Raji (cell line): Measurements from ENCODE around the gene DBF4B.

ENCODE experiments used
- POLR2A ChIP-seq: IDR thresholded peaks from 2 replicates; pipeline ENCODE4 v1.6.1; 2011; ENCODE audit warnings: low read depth, low read length, control low read depth; ENCODE audit not compliant: insufficient read depth

Gene DBF4B

GRCh38 chr17:44752953-44753861 lies 44.7 kb downstream of the DBF4B start:
- no peak for TF ChIP-seq POLR2A

DNA sequence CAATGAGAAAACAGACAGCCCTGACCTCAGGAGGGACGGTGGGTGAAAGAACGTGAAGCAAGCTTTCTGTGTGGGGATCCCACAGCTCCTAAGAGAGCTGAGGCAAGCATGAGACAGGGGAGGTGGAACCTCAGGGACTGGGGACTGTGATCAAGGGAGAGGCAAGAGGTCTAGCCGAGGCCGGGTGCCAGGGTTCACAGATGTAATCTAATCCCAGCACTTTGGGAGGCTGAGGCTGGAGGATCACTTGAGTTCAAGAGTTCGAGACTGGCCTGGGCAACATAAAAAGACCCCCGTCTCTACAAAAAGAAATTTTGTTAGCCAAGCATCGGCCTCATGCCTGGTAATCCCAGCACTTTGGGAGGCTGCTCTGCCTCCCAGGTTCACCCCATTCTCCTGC lies 45.8 kb downstream of the DBF4B start:
- no peak for TF ChIP-seq POLR2A

- no peak for TF ChIP-seq POLR2A
Observed at GRCh38 chr17:44757045-44757917, 48.8 kb downstream of the DBF4B start.

DNA sequence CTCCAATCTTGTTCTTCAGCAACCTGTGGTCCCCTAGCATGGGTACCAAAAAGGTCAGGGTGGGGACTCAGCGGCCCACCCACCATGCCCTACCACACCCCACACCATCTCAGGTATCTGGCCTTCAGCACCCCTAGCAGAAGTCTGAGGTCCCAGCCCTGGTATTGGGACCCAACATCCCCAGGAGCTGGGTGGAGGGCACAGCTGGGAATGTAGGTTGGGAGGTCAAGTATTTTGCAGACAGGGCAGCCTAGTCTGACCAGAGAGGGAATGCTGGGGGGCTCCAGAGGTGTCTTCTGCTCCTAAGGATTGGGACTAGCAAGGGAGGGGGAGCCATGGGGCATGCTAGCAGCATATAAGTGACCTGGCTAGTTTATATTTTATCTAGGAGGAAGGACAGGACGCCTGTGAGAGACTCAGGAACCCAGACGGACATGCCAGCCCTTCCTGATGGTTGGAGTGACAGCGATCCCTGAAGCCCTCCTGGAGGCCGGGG lies 49.5 kb downstream of the DBF4B start:
- no peak for TF ChIP-seq POLR2A

DNA sequence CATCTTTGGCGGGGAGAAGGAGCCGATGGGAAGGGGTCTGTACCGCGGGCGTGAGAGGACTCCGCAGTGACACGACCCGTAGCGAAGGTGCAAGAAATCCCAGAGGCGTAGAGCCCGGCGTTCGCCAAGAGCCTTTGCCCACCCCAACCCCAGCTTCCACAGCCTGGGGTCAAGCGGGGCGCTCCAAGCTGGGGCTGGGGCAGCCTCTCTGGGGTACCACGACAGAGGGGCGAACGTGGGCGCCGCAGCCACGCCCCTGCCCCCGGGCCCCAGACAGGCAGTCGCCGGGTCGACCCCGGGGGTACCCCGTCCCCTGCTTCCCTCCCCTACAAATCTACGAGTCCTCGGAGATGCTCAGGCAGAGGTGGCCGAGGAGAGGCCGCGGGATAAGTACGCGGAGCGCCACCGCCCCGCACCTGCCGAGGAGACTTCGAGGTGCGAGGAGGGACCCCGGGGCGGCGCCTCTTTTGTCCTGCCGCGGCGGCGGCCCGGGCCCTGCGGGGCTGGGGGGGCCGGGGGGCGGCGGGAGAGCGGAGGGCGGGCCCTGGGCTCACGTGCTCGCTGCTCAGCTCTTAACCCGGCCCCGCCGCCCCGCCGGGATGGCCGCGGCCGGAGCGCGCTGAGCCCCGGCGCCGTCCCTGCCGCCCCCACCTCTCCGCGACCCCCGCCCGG lies 50.1 kb downstream of the DBF4B start, which contains the start of gene ADAM11:
Gene ADAM11 (plus strand): TSS at position 575 of the 672 bp plus-strand sequence. CDS start 212 bp downstream, outside the sequence.
- TF ChIP-seq POLR2A: no peak

DNA sequence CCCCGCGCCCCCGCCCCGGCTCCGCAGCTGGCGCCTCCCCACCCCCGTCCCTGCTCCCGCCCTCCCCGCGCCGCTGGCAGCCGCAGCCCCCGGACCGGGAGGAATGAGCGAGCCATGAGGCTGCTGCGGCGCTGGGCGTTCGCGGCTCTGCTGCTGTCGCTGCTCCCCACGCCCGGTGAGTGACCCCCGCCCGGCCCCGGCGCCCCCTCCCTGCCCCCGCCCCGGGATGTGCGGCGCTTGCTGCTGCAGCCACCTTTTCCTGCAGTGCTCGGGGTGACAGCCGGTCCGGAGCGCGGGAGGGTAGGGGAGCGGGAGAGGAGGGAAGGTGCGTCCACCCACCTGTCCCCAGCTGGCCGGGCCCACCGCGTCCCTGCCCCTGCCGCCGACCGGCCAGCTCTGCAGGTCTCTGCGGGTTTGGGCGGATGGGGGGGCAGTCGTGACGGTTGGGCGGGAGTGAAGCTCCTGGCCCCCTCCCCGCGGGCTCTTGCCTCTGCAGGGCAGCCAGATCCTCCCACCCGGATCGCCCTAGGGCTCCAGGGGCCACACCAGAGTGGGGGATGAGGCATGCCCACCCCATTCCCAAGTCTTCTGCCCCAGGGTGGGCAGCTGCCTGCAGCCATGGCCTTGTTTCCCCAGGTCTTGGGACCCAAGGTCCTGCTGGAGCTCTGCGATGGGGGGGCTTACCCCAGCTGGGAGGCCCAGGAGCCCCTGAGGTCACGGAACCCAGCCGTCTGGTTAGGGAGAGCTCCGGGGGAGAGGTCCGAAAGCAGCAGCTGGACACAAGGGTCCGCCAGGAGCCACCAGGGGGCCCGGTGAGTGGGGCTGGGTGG lies 50.8 kb downstream of the DBF4B start:
- TF ChIP-seq POLR2A: no peak

DNA sequence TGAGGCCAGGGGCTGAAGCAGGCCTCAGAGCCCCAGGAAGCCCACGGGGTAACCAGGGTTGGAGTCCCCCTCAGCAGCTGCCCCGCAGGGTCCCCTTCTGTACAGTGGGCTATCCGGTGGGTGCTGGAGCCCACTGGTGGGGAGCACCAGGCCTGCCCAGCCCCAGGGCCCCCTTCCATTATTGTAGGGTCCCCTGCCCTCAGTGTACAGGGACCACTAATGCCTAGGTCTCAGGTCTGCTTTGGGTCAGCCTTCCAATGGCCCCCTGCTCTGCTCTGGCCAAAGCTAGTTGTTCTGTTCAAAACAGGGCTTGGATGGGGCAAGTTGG lies 51.4 kb downstream of the DBF4B start:
- no peak for TF ChIP-seq POLR2A

GRCh38 chr17:44760474-44761308 lies 52.2 kb downstream of the DBF4B start:
- no peak for TF ChIP-seq POLR2A

- no peak for TF ChIP-seq POLR2A
Observed at GRCh38 chr17:44761932-44762810, 53.7 kb downstream of the DBF4B start.

- TF ChIP-seq POLR2A: no peak
Observed at GRCh38 chr17:44763170-44763569, 54.7 kb downstream of the DBF4B start.

- no peak for TF ChIP-seq POLR2A
Observed at GRCh38 chr17:44765965-44766364, 57.5 kb downstream of the DBF4B start.

DNA sequence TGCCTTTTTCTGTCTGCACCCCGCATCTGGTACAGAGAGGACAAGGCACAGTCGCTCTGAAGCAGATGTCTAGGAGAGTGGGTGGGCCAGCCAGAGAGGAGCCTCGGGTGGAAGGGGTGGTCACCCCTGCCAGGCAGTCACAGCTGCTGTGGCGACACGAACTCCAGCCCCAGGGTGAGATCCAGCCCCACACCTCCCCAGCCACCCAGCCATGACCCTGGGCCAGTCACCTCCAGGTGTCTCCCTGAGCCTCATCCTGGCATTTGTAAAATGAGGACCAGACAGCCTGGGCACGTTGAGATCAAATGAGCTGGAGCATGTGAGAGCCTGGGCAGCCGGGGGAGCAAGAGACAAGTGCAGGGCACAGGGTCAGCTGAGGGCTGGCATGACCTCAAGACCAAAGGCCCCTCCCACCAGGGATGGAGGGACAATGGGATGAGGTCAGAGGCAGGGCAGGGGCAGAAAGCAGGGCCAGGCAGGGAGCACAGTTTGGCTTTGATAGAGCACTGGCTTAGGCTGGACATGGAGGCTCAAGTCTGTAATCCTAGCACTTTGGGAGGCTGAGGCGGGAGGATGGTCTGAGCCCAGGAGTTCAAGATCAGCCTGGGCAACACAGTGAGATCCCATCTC lies 58.1 kb downstream of the DBF4B start:
- no peak for TF ChIP-seq POLR2A

- TF ChIP-seq POLR2A: no peak; the same call in 1 of the 2 replicates
Observed at GRCh38 chr17:44767493-44767892, 59.0 kb downstream of the DBF4B start.
